ENCODE data around the gene DNMT3L. TPM values are rescaled to one million over a fixed set of nuclear protein-coding genes. Genes with fewer than 3 reads are reported as not detected.
"Not testable (repeated sequence)": the region's sequence is repeated elsewhere in the genome, so short reads cannot be mapped to it uniquely, and the experiment has no call there.

DNMT3L gene
- total RNA-seq, 1 donor from 2014 or later = not detected

DNA sequence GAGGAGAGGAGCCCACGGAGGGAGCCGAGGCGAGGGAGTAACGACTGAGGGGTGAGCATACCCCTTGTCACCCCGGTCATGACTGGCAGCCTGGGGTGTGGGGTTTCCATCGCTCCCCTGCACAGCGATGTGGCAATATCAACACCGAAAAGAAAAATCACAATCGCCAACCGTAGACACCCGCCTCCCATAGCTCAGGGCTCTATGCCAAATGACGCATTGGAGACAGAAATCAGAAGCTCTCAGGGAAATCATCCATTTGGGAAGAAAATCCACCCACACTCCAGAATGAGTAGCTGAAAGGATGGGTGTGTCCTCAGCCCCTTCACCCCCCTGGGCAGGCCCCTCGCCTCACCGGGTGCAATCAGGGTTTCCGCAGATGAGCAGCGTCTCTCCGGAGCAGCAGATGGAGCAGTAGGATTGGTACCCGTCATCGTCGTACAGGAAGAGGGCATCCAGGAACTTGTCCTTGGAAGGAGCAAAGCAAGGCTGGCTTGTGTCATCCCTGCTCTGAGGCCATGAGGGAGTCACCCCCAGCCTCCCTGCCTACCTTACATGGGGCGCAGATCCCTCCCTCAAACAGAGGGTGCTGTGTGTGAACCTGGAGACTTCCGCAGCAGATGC lies 2.5 kb downstream of the DNMT3L start:
- intact Hi-C loops (cut with DNase I) = no loop called here
- ATAC-seq = no peak
- no peak for DNase-seq (ENCODE audit: missing footprints)

DNA sequence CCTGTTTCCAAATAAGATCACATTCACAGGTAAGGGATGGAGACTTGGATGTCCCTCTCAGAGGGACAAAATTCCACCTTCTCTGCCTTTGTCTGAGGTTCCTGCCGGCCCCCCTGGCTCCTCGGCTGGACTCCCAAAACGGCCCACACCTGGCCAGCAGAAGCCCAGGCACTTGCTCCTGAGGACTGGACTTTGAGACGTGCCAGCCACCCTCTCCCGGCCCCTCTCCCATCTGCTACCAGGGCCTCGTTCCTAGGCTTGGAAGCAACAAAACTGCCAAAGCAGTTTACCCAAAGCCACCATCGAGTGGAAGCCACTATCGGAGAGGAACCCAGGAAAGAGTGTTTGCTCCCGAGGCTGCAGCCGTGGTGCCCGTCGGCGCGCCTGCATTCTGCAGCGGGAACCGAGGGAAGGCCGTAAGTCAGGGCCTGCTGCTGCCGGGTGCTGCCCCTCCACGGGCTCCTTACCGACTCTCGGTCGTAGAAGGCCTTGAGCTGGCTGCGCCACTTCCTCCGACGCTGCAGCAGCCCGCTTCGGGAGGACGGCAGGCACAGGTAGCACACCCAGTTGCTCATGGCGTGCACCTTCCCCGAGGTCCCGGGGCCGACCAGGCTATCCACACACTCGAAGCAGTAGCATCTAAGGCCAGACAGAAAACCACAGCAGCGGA lies 3.5 kb downstream of the DNMT3L start:
- intact Hi-C loops (cut with DNase I) = no loop called here
- no peak for ATAC-seq
- no peak for DNase-seq (ENCODE audit: missing footprints)

DNA sequence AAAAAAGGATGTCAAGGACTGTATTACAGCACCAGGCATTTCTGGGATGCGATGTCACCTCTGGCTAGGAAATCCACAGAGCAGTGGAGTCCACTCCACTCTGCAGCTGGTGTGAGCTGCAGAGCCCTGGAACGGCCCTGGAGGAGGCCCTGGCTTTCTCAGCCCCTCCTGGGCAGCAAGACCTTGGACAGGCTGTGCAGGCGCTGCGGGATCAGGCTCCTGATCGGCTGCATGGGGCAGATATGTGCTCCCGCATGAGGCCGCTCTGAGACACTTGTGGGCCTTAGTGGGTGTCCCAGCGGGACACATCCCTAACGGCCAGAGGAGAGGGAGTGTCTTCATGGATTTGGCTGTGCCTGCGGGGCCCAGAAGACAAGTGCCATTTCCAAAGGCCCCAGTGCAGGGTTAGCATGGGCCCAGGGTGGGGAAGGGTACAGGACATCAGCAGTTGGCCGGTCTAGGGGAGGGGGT lies 6.2 kb downstream of the DNMT3L start:
- intact Hi-C loops (cut with DNase I) = no loop called here
- DNase-seq (ENCODE audit: missing footprints) (no peak), ATAC-seq (peak; percentile 43)

DNA sequence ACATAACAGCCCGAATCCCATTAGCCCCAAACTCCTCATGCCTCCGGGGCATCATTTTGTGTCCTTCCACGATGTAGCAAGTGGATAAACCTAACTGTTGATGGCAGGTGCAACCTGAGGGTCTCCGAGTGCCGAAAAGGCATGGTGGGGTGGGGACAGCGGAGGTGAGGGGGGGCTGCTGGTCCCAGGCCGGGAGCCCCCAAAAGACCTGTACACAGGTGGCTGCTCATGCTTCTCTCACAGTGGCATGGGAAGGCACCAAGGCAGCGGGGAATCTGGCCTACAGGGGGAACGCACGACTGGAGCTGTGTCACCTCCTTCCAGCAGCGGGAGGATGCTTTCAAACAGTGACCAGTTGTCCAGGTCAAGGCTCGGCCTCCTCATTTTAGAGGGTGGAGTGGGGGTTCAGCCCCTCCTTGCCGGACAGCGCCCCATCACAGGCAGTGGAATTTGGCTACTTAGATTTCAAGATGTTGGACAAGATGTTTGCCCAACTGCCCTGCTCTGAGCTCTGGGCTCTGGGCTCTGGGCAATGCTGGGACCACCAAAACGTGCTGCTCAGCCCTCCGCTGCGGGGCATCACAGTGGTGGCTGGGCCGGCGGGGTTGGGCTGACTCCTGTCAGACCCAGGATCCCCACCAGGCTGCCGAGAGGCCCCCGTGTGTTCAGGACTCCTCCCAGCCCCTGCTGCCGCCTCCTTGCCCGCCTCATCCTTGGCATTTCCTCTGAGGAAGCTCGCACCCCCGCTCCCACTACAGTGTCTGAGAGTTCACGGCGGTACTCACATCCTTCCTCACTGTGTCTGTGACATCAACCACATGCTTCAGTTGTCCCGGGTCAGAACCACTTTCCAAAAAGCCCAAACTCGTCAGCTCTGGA lies 7.6 kb downstream of the DNMT3L start:
- intact Hi-C loops (cut with DNase I) = no loop called here
- DNase-seq (ENCODE audit: missing footprints) = no peak

DNA sequence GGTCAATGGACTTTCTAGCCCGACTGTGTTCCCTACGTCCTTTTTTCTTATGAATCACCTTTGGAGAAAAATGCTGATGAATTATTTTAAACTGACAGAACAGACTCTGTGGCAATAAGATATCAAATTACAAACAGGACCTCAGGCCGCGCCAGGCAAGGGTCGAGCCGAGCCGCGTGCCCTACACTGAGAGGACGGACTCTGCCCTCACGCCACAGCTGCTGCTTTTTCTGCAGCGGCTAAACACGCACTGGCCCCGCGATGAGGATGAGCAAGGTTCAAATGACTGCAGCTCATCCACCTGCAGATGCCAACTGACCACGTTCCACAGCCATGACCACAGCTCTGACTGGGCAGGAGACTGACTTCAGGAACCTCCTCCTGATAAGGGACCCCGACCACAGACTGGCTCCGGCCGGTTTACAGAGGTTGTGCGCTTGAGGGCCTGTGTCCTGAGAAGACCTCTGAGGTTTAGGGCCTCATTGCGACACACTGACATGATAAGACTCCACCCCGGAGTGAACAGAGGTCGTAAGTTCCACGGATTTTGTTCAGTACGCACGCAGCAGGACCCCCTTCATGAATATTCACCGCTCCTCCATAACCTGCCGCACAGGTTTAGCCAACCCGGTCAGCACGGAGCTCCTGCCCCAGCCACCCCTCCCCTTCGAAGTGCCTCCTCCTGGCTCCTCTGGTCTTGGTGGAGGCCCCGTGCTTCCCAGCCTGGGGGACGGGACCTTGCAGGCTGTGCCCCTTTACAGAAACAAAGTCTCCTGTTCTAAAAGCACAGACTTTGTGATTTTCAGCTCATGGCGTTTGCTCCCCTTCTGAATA lies 12.3 kb downstream of the DNMT3L start:
- intact Hi-C loops (cut with DNase I); DNase-seq (ENCODE audit: missing footprints): not testable (repeated sequence)
- ATAC-seq = peak; percentile 53

More for the DNA sequence above, 7.6 kb downstream of the DNMT3L start:
- no peak for ATAC-seq

DNA sequence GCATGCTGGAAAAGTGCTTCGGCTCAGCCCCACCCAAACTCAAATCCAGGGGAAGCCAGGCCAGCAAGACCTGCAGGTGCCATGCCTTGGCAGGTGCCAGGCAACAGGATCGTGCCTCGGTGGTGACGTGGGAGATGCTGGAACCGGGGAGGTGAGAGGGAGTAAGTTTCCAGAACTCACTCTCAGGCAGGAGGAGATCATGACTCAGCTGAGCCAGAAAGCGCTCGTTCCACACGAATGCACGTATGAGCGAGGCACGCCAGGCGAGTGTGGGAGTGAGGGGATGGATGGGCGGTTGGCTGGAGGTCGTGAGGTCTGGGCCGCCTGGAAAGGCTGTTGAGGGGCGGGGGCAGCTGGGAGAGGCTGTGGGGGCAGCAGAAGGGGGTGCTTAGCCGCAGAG lies 13.8 kb downstream of the DNMT3L start:
- not testable (repeated sequence) for ATAC-seq; DNase-seq (ENCODE audit: missing footprints)

DNA sequence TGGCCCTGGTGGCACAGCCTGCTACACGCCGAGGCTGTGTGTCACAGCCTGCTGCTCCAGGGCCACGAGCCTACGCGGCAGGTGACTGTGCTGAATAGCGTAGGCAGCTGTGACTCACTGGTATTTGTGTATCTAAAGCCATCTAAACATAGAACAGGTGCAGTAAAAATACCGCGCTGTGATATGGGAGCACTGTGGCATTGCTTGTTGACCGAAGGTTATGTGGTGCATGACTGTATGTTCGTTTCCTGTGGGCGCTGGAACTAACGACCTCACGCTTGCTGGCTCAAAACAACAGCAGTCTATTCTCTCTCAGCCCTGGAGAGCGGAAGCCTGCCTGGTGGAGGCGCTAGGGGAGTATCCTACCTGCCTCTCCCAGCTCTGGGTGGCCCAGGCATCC lies 17.7 kb downstream of the DNMT3L start:
- DNase-seq (ENCODE audit: missing footprints); ATAC-seq; intact Hi-C loops (cut with DNase I): not testable (repeated sequence)

More for the DNA sequence above, 13.8 kb downstream of the DNMT3L start:
- intact Hi-C loops (cut with DNase I) = not testable (repeated sequence)

DNA sequence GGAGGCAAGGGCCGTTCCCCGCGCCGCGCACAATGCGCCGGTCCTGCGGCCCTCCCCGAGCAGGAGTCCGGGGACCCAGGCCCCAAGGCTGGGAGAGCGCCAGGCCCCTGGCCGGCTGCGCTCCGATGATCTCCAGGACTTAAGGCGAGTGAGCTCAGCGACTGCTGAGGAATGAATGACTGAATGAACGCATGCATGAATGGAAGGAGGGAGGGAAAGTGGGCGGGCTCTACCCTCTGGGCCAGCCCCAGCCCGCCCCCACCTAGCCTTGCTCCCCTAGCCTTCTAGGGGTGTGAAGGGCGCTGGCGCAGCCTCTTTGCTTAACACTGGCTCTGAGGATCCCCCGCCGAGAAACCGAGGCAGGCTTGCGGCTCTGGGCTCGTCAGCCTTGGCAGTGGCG lies 20.4 kb downstream of the DNMT3L start:
- intact Hi-C loops (cut with DNase I); DNase-seq (ENCODE audit: missing footprints): not testable (repeated sequence)
- peak; percentile 62 for ATAC-seq

DNA sequence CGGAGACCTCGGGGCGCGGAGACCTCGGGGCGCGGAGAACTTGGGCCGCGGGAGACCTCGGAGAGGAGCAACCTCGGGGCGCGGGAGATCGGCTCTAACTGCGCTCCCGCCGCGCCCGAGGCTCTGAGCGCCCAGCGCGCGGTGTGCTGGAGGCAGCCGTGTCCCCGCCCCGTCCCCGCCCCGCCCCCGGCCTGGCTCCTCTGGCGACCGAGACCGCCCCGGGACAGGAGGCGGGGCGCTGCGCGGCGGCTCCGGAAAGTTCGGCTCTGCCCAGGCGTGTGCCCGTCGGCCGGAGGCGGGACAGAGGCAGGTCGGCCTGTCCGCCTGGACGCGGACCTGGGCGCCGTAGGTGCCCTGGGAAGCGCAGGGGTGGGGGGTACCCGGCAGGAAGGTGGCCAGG lies 20.9 kb downstream of the DNMT3L start, which contains the start of gene ICOSLG:
ICOSLG (minus strand) TSS at position 102 of the 400 bp plus-strand sequence. CDS start 126 bp downstream, outside the sequence.
- DNase-seq (ENCODE audit: missing footprints); intact Hi-C loops (cut with DNase I): not testable (repeated sequence)
- peak; percentile 92 for ATAC-seq

DNA sequence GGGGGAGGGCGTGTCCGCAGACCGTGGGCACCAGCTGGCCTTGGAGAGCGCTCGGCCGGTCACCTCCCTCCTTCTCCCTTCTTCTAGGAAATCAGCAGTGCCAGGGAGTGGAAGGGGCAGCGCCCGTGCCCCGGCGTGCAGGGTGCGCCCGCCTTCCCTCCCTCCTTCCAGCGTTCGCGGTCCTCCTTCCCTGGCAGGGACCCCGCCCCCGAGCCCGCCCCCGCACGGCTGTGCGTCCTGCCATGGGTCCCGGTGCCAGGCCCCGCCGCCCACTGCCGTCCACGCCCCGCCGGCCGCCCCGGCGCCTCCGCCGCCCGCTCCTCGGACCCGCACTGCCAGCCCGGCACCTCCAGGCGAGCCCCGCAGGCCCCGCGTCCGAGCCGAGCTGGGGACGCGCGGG lies 21.3 kb downstream of the DNMT3L start:
- intact Hi-C loops (cut with DNase I) = not testable (repeated sequence)
- ATAC-seq = peak; percentile 30

DNA sequence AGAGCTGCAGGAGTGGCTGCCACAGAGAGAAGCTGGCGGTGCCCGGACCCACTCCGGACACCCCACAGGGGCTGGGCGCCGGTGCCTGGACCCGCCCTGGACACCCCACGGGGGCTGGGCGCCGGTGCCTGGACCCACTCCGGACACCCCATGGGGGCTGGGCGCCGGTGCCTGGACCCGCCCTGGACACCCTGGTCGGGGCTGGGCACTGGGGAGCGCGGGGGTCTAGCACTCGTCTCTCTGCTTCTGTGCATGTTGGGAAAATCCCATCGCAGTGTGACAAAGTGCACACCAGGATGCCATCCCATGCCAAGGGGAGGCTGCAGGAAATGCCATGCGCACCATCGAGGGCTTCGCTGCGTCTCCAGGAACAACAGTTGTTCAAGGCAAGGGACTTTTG lies 32.1 kb downstream of the DNMT3L start:
- DNase-seq (ENCODE audit: missing footprints); intact Hi-C loops (cut with DNase I); ATAC-seq: not testable (repeated sequence)

More for the DNA sequence above, 21.3 kb downstream of the DNMT3L start:
- DNase-seq (ENCODE audit: missing footprints) = not testable (repeated sequence)

DNA sequence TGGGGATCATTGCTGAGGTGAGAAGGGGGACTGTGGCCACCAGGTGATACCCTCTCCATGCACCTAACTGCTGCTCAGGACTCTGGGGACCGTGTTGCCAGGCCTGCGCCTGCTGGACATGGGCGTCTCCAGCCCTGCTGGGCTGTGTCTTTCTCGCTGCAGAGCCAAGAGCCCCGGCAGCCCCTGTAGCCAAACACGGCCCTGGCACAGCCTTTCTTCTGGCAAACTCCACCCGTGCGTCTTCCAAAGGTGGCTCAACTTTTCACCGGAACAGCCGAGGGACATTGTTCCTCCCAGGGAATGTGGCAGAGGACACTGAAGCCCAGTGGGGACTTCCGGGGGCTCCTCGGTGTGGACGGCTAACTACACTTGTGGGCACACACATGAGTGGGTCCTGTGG lies 33.6 kb downstream of the DNMT3L start:
- intact Hi-C loops (cut with DNase I); ATAC-seq; DNase-seq (ENCODE audit: missing footprints): not testable (repeated sequence)

DNA sequence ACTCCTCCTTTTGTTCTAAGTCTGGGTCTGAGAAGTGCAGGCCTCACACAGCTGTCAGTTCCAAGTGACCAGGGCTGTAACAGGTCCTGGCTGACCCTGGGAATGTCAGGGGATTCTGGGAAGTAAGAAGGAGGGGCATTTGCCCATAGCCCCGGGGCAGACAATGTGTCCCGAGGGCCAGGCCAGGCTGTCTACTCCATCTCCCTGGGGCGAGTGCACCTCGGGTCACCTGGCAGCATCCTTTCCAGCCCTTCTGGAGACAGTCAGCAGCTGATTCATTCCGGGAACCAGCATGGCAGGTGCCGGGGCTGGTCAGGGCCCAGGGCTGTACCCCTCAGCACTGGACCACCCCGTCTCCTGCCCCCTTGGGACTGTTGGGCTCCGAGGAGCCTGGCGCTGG lies 34.1 kb downstream of the DNMT3L start:
- ATAC-seq; intact Hi-C loops (cut with DNase I); DNase-seq (ENCODE audit: missing footprints): not testable (repeated sequence)

DNA sequence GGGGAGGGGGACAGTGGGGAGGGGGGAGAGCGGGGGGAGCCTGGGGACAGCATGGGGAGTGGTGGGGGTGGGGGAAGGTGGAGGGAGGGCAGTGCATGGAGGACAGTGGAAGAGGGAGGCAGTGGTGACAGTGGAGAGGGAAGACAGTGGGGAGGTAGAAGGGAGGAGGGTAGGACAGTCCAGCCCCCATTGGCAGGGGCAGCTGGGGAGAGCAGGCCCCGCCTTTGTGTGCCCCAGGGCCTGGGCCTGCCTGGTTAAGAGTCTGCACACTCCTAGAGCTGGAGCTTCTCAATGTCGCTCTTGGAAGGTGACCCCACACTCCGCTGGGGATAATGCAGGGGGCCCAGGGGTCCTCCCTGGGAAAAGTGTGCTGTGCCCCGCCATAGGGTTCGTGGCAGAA lies 36.1 kb downstream of the DNMT3L start:
- intact Hi-C loops (cut with DNase I); ATAC-seq; DNase-seq (ENCODE audit: missing footprints): not testable (repeated sequence)

DNA sequence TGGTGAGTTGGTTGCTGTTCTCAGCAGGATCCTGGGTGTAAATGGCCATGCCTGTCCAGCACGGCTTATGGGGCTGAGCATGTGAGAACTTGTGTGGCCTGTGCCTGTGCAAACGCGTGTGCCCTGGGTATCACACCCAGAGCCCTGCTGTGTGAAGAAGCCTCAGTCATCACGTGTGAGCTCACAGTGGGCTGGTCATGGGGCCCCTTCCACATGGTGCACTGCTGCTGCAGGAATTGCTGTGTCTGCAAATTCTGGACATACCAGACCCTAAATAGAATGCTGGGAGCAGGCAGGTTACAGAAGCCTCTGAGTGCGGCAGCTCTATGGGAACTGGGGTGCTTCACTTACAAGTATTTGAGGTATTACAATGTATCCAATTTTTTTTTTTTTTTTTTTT lies 38.4 kb downstream of the DNMT3L start:
- intact Hi-C loops (cut with DNase I); DNase-seq (ENCODE audit: missing footprints): not testable (repeated sequence)
- ATAC-seq = peak; percentile 56

DNA sequence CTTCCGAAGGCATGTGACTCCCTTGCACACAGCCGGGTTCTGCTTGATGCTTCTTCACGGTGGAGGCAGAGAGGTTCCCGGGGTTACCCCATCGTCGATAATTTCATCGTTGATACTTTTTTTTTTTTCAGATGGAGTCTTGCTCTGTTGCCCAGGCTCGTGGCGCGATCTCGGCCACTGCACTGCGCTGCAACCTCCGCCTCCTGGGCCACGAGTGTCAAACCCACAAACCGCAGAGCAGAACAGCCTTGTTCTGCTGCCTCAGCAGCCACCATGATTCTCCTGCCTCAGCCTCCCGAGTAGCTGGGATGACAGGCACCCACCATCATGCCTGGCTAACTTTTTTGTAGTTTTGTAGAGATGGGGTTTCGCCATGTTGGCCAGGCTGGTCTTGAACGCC lies 41.0 kb downstream of the DNMT3L start:
- intact Hi-C loops (cut with DNase I); ATAC-seq; DNase-seq (ENCODE audit: missing footprints): not testable (repeated sequence)

DNA sequence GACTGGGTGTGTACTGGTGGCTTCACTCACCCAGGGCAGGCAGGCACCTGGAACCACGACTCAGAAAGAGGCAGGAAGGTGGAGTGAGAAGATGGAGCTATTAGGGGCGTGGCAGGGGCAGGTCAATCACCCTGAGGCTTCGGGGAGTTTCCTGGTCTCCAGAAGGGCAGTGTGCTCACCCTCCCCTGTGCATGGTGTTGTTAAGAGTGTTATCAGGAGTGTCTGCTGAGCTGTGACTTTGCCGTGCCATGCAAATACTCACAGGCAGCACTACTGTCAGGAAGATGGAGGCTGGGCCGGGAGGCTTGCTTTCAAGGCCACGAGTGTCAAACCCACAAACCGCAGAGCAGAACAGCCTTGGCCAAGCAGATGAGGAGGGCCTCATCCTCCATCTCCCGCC lies 43.2 kb downstream of the DNMT3L start:
- DNase-seq (ENCODE audit: missing footprints); ATAC-seq; intact Hi-C loops (cut with DNase I): not testable (repeated sequence)

DNA sequence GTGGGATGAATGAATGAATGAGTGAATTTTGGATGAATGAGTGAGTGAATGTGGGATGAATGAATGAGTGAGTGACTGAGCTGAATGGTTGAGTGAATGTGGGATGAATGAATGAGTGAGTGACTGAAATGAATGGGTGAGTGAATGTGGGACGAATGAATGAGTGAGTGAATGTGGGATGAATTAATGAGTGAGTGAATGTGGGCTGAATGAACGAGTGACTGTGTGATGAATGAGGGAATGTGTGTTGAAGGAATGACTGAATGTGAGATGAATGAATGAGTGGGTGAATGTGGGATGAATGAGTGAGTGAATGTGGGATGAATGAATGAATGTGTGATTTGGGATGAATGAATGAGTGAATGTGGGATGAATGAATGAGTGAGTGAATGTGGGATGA lies 49.7 kb downstream of the DNMT3L start:
- ATAC-seq; intact Hi-C loops (cut with DNase I); DNase-seq (ENCODE audit: missing footprints): not testable (repeated sequence)

Measured in Right ventricle myocardium inferior (tissue), 1 donor.